DMS 273 (cell line): ENCODE data around the gene CDHR3.

Experiments
- DNase-seq: peaks from one replicate; lab custom pipeline; 2025; ENCODE audit not compliant: unreplicated experiment; lab: John Stamatoyannopoulos, UW

Gene CDHR3

GRCh38 chr7:106045586-106045985, 82.5 kb downstream of the CDHR3 start:
- DNase-seq = no peak

GRCh38 chr7:106047184-106047583, 84.1 kb downstream of the CDHR3 start:
- DNase-seq = peak; percentile 61

- peak; percentile 96 for DNase-seq
These were observed 85.0 kb downstream of the CDHR3 start for GRCh38 chr7:106047818-106048705.

GRCh38 chr7:106048706-106049020, 85.6 kb downstream of the CDHR3 start:
- DNase-seq = peak; percentile 62

- DNase-seq = no peak
These were observed 86.2 kb downstream of the CDHR3 start for GRCh38 chr7:106049139-106049752.

- peak; percentile 81 for DNase-seq
These were observed 87.1 kb downstream of the CDHR3 start for GRCh38 chr7:106050002-106050745.

- peak; percentile 56 for DNase-seq
These were observed 87.7 kb downstream of the CDHR3 start for GRCh38 chr7:106050746-106051117.

- no peak for DNase-seq
These were observed 89.6 kb downstream of the CDHR3 start for GRCh38 chr7:106052681-106053080.

GRCh38 chr7:106053109-106053508, 90.0 kb downstream of the CDHR3 start:
- DNase-seq = peak; percentile 59

- DNase-seq = peak; percentile 69
These were observed 91.3 kb downstream of the CDHR3 start for GRCh38 chr7:106054156-106054910.

- DNase-seq = peak; percentile 95
These were observed 92.0 kb downstream of the CDHR3 start for GRCh38 chr7:106054971-106055532.

GRCh38 chr7:106056513-106057203, 93.6 kb downstream of the CDHR3 start:
- peak; percentile 96 for DNase-seq

- DNase-seq = no peak
These were observed 94.3 kb downstream of the CDHR3 start for GRCh38 chr7:106057204-106057961.

- DNase-seq = peak; percentile 99
These were observed 95.2 kb downstream of the CDHR3 start for GRCh38 chr7:106057962-106058927.

GRCh38 chr7:106058928-106059324, 95.9 kb downstream of the CDHR3 start:
- peak; percentile 82 for DNase-seq

- DNase-seq = no peak
These were observed 96.5 kb downstream of the CDHR3 start for GRCh38 chr7:106059556-106059955.

GRCh38 chr7:106060394-106060920, 97.4 kb downstream of the CDHR3 start:
- DNase-seq = no peak
